H7 (cell line): ENCODE measurements around the gene MYO15B. TPM values are rescaled to one million over a fixed set of nuclear protein-coding genes. Genes with fewer than 3 reads are reported as not detected.
A peak's percentile ranks its signal among the peaks of the same experiment; 100 is the strongest.

Experiments used
- DNase-seq: peaks from one replicate; pipeline ENCODE4 v3.0.0; 2012
- H3K27me3 ChIP-seq: 2 replicates; pipeline ENCODE4 v1.6.0; 2011; ENCODE audit warnings: mild to moderate bottlenecking, low read length; ENCODE audit not compliant: control insufficient read depth, insufficient read depth
- H3K36me3 ChIP-seq: replicated peaks from 2 replicates; pipeline ENCODE4 v1.5.1; 2011; ENCODE audit warnings: low read length; ENCODE audit not compliant: control insufficient read depth, insufficient read depth
- H3K4me3 ChIP-seq: 2 replicates; pipeline ENCODE4 v1.5.1; 2011; ENCODE audit warnings: low read depth, mild to moderate bottlenecking, control low read depth, low read length, moderate library complexity; ENCODE audit not compliant: insufficient read depth
- total RNA-seq: library from RNA; depleted of rRNA; stranded (reverse); fragments of >200 nt; shearing (Covaris generic); gene quantifications from 2 replicates; pipeline ENCODE4 v1.2.3, GENCODE V29; 2014; rRNA removed

MYO15B gene
- total RNA-seq = 9.9 and 14.6 TPM in 2 replicates

DNA sequence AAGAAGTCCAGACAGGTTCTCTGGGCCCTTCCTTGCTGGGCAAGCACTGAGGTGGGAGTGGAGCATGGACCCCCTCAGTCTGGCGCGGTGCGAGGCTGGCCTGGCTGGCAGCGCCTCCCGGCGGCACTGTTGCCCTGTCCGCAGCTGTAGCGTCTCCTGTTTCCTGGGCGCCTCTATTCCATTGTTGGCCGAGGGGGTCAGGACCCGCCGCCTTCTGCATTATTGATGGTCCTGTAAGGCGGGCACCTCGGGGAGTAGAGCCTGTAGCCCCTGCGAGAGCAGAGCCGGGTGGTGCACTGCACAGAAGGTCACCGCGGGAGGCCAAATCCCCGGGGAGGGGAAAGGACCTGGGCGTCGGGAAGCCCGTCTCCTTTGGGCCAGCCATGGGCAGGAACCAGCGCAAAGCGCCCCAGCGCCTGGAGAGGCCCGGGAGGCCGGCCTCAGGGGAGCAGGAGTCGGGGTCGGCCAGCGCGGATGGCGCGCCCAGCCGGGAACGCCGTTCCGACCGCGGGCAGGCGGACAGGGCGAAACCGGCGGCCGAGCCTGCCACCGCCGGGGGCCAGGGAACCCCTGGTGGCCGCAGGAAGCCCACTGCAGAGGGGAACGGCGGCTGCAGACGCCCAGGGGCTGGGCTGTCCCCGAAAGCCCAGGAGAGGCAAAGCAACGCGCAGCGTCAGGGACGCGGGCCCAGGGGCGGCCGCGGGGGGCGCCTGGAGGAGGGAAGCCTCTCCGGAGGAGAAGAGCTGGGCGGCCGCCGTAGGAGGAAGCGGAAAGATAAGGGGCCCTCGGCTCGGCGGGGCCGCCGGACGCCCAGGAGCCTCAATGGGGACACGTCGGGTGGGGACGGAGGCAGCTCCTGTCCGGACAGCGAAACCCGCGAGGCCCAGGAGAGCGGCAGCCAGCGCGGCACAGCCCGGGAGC is at the start of gene MYO15B:
Gene MYO15B, plus strand, starts transcription at position 126 of the 921 bp plus-strand sequence. Its CDS starts 258 bp downstream, at position 384.
- Histone ChIP-seq H3K4me3 (peak within 1 kb of the TSS; percentile 50), H3K27me3 (peaks cover 26% of the 10 kb centered on the region), H3K36me3 (no peaks in the 10 kb centered on the region)
- DNase-seq = peak; percentile 95

DNA sequence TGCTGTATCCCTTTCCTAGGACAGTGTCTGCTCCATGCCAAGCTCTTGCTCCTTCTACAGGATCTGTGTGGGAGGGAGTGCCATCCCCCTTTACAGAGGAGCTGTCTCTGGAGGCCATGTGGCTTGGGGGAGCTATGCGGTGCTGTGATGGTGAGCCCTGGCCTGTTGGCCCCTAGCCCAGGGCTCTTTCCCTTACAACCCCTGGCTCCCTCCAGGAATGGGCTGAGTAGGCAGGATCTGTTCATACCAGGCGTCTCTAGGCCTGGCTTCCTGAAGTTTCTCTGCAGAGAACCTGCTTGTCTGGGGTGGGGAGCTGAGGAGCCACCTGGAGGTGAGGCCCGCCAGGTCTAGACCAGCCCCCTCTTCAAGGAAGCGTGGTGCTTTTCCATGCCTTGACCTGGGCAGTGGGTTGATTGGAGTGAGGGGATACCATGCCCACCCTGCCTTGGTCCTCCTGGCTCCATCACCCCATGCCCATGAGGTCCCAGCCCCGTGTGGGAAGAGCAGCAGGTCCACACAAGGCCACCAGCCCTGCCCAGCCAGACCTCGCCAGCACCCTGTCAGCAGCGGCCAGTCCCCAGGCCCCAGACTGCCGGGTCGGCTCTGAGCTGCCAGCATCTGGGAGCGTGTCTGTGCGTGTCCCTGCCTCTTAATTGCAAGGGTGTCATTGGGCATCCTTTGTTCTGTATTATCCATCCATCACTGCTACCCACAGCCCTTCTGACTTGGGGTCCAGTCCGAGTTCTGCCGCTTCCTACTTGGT is 47.5 kb upstream of the MYO15B start:
- no peak for DNase-seq
- H3K27me3 ChIP-seq = no peaks in the 10 kb centered on the region
- no peaks in the 10 kb centered on the region for H3K36me3 ChIP-seq
- H3K4me3 ChIP-seq = no peak overlapping the region

DNA sequence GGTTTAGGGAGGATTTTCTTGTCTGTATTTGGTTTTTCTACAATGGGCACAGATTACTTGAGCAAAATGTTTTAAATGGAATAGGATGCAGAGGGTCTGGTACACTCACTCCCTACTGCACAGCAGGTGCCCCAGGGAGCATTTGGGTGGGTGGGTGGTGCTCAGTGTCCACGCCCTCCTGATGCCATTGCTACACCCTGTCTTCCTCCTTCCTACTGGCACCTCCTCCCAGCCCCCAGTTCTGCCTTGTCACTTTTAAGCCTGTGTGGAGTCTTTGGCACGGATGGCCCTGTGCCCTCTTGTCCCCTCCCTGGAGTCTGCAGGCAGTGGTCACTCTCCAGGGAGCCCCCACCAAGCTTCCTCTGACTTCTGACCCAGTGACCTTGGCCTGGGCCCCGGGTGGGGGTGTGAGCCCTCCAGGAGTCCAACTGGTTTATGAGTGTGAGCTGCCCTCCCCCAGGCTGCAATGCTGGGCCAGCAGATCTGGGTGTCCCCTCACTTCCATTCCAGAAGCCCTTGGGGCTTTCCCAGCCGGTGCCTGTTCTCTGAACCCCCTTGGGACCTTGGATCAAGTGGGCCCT is 46.6 kb upstream of the MYO15B start:
- H3K27me3 ChIP-seq = no peaks in the 10 kb centered on the region
- no peaks in the 10 kb centered on the region for H3K36me3 ChIP-seq
- H3K4me3 ChIP-seq = no peak overlapping the region
- DNase-seq = no peak

DNA sequence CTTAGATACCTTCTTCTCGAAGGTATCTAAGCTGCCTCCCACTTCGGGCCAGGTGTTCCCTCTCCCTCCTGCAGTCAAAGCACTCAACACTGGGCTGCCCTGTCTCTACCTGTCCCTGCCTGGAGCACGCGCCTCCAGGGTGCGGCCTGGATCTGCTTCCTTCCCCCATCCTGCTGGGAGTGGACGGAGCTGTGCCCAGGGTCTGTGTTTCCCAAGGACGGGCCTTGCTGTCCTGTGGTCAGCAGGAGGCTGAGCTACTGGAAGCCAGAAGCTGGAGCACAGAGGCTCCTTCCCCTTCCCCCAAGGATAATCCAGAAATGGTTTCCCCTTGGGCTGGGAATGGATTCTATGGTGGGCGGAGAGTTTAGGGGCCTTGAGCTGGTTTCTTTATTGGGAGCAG is 45.4 kb upstream of the MYO15B start:
- Histone ChIP-seq H3K36me3 (no peaks in the 10 kb centered on the region), H3K27me3 (no peaks in the 10 kb centered on the region)
- no peak for DNase-seq

DNA sequence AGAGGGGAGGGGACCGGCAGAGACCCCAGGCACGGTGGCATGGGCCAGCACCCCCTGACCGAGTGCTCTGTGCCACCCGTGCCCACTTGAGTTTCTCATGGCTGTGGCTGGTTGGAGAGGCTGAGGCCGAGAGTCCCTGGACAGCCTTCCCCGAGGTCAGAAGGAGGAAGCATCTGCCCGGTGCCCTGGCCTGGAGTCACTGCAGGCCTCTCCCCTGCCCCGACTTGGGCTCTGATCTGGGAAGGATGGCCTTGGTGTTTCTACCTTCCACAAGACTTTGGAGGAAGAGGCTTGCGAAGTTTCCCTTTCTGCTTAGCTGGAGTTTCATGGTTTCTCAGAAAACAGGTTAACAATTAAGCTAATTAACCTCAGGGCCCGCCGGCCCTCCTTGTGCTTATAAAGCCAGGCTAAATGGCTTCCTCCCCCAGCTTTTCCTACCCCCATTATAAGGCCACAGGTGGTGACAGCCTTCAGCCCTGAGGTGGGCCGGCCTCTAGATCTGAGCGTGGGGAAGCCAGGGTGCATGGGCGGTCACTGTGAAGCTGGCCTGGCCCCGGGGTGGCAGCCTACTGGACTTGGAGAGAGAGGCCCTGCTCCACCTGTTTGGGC is 44.8 kb upstream of the MYO15B start:
- no peak for DNase-seq
- no peak overlapping the region for H3K4me3 ChIP-seq

More for the DNA sequence above, 45.4 kb upstream of the MYO15B start:
- H3K4me3 ChIP-seq = no peak overlapping the region

DNA sequence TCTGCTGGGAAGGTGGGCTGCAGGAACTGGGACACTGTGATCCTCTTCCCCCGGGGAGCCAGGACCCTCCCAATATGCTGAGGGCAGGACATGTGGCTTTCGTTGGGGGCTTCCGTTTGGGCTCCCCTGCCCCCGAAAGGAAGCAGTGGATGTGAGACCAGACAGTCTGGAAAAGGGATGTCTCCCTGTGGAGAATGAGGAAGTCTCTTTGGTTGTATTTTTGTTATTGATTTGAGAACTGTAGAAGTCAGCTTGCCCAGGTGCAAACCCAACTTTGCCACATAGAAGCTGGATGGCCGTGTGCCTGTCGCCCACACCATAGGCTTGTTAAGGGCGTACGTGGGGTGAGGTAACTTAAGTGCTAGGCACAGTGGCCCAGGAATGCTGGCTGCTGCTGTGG is 43.4 kb upstream of the MYO15B start:
- Histone ChIP-seq H3K4me3 (no peak overlapping the region), H3K36me3 (no peaks in the 10 kb centered on the region)
- DNase-seq = no peak

More for the DNA sequence above, 44.8 kb upstream of the MYO15B start:
- H3K36me3 ChIP-seq = no peaks in the 10 kb centered on the region
- no peaks in the 10 kb centered on the region for H3K27me3 ChIP-seq

DNA sequence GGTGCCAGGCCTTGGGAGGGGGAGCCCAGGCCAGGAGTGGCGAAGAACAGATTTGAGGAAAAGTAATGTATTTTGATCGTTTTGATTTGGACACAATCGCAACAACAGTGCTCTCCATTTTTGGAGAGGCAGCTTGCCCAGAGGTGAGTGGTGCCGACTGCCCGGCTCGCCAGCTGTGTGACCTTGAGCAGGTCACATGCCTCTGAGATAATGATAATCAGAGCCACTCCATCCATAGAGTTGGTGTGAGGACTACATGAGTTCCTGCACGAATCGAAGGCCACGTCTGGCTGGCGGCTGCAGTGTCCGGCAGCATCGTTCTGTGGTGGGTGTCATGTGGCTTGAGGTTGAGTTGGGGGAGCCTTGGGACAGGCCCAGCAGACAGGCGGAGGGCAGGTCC is 41.4 kb upstream of the MYO15B start:
- H3K36me3 ChIP-seq = no peaks in the 10 kb centered on the region; the same call in 1 of the 2 replicates
- no peaks in the 10 kb centered on the region for H3K27me3 ChIP-seq
- H3K4me3 ChIP-seq = no peak overlapping the region
- DNase-seq = no peak

More for the DNA sequence above, 43.4 kb upstream of the MYO15B start:
- no peaks in the 10 kb centered on the region for H3K27me3 ChIP-seq

GRCh38 chr17:75547091-75547490 is 40.5 kb upstream of the MYO15B start:
- DNase-seq = no peak
- Histone ChIP-seq H3K27me3 (no peaks in the 10 kb centered on the region), H3K36me3 (no peaks in the 10 kb centered on the region; the same call in 1 of the 2 replicates), H3K4me3 (no peak overlapping the region)

DNA sequence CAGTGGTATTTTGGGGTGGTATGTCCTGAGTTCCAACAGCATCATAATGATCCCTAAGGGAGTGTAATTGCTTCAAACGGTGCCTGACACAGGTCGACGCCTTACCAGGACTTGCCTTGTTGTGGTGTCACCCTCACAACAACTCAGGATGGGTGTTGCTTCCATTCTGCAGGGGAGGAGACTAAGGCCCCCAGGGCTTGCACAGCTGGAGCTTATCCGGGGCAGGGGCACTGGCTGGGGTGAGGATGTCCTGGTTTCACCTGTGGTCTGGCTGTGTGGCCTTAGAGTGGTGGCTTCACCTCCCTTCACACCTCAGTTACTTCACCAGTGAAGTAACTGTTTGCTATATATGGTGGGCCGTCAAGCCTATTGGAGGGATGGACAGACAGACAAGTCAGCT is 38.8 kb upstream of the MYO15B start:
- Histone ChIP-seq H3K4me3 (no peak overlapping the region), H3K27me3 (no peaks in the 10 kb centered on the region), H3K36me3 (no peaks in the 10 kb centered on the region; the same call in 1 of the 2 replicates)
- no peak for DNase-seq

DNA sequence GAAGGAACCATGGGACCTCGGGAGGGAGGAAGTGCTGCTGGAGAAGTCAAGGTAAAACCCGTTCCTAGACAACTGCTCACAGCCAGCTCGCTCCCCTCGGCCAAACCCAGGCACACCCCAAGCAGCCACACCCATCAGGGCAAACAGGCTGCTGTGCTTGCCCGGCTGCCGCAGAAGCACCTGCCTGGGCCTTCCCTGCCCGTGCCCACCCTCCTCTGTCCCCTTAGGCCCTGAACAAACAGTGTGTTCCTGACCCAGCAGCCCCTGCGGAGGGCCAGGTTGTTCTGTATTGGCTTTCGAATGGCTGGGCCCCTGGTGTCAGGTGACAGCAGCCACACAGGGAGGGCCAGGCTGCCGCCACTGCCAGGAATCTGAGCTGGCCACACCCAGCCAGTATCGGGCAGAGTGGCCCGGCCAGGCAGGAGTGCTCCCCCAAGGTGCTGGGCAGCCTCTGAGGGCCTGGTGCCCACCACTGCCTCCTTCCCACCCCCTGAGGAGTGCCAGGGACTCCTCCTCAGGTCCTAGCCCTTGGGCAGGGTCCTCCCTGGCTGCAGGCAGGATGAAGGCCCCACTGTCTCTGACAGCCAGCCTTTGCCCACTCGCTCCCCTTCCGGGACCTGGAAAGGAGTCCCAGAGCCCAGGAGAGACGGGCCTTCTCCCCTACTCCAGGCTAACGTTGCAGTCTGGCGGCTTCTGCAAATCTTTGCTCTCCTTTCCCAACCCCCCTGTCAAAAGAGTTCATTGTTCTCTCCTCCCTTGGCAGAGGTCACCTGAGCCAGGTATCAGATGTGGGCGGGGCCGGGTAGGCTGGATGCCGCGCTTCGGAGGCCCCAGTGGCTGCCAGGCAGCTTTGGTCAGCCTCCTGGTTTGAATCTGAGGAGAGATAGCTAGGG is 38.1 kb upstream of the MYO15B start:
- Histone ChIP-seq H3K27me3 (no peaks in the 10 kb centered on the region), H3K4me3 (peak overlapping the region; percentile 17; the same call in 1 of the 2 replicates), H3K36me3 (no peaks in the 10 kb centered on the region; the same call in 1 of the 2 replicates)
- peak; percentile 94 for DNase-seq

- Histone ChIP-seq H3K36me3 (no peaks in the 10 kb centered on the region; the same call in 1 of the 2 replicates), H3K27me3 (no peaks in the 10 kb centered on the region), H3K4me3 (no peak overlapping the region)
- no peak for DNase-seq
Measured at GRCh38 chr17:75550139-75550465, 37.5 kb upstream of the MYO15B start.

- no peak for DNase-seq
- no peak overlapping the region for H3K4me3 ChIP-seq
- no peaks in the 10 kb centered on the region for H3K27me3 ChIP-seq
- no peaks in the 10 kb centered on the region; the same call in 1 of the 2 replicates for H3K36me3 ChIP-seq
Measured at GRCh38 chr17:75551266-75551665, 36.3 kb upstream of the MYO15B start.

- H3K4me3 ChIP-seq = no peak overlapping the region
- DNase-seq = peak; percentile 75
- no peaks in the 10 kb centered on the region; the same call in 1 of the 2 replicates for H3K36me3 ChIP-seq
- no peaks in the 10 kb centered on the region for H3K27me3 ChIP-seq
Measured at GRCh38 chr17:75552425-75553294, 34.9 kb upstream of the MYO15B start.
